Measurements from ENCODE around the gene GDPD3. TPM values are rescaled to one million over a fixed set of nuclear protein-coding genes. Genes with fewer than 3 reads are reported as not detected.

Gene GDPD3
- total RNA-seq, 2 donors from 2014 or later: 1.7 TPM; not detected in 1

DNA sequence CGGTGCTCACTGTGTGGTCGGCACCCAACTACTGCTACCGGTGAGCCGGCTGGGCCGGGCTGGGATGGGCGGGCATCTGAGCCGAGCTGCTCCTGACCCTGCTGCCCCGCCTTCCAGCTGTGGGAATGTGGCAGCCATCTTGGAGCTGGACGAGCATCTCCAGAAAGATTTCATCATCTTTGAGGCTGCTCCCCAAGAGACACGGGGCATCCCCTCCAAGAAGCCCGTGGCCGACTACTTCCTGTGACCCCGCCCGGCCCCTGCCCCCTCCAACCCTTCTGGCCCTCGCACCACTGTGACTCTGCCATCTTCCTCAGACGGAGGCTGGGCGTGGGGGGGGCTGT, 28.5 kb downstream of the GDPD3 start:
- Histone ChIP-seq H3K27me3 (no peaks in the 10 kb centered on the region), H3K27ac (peak overlapping the region in 1 of 2 donors; percentile 61), H3K9me3 (no peaks in the 10 kb centered on the region), H3K4me3 (no peak overlapping the region), H3K36me3 (peaks cover 54% of the 10 kb centered on the region), H3K4me1 (peaks cover 0 to 11% of the 10 kb centered on the region in 2 donors)
- TF ChIP-seq, protein P1, sequence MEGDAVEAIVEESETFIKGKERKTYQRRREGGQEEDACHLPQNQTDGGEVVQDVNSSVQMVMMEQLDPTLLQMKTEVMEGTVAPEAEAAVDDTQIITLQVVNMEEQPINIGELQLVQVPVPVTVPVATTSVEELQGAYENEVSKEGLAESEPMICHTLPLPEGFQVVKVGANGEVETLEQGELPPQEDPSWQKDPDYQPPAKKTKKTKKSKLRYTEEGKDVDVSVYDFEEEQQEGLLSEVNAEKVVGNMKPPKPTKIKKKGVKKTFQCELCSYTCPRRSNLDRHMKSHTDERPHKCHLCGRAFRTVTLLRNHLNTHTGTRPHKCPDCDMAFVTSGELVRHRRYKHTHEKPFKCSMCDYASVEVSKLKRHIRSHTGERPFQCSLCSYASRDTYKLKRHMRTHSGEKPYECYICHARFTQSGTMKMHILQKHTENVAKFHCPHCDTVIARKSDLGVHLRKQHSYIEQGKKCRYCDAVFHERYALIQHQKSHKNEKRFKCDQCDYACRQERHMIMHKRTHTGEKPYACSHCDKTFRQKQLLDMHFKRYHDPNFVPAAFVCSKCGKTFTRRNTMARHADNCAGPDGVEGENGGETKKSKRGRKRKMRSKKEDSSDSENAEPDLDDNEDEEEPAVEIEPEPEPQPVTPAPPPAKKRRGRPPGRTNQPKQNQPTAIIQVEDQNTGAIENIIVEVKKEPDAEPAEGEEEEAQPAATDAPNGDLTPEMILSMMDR (IDR thresholded peaks at IDR 0.05): no peak
- DNase-seq (ENCODE audit: low spot score): no peak

DNA sequence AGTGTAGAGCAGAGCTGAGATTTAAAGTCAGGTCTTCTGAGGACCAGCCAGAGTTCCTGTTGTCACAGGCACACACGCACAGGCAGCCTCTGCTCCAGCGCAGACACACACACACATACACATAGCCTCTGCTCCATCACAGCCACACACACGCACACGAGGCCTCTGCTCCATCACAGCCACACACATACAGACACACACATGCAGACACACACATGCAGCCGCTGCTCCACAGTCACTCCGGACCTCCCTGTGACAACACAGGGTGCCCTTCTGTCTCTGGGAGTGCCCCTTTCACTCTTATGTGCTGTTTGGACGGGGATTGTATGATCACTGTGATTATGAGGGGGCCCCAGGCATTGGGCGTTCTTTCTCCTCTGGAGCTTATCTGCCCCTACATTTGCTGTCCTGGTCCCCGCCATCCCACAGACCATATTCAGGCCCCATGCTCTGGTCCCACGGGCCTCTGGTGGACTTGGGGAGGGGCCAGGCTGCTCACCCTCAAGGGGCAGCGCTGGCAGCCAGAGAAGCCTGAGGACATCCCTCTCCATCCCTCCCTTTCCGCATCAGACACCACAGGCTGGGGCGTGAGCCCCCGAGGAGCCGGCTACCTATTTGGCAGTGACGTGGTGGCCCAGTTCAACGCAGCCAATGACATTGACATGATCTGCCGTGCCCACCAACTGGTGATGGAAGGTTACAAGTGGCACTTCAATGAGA, 29.1 kb downstream of the GDPD3 start:
- no peaks in the 10 kb centered on the region for H3K27me3 ChIP-seq
- peaks cover 59% of the 10 kb centered on the region for H3K36me3 ChIP-seq
- TF ChIP-seq, protein P1 (IDR thresholded peaks at IDR 0.05): no peak
- H3K4me1 ChIP-seq: peaks cover 0 to 11% of the 10 kb centered on the region in 2 donors
- no peak for DNase-seq (ENCODE audit: low spot score)
- no peak overlapping the region for H3K4me3 ChIP-seq
- no peaks in the 10 kb centered on the region for H3K9me3 ChIP-seq
- H3K27ac ChIP-seq: peak overlapping the region in 1 of 2 donors; percentile 61

DNA sequence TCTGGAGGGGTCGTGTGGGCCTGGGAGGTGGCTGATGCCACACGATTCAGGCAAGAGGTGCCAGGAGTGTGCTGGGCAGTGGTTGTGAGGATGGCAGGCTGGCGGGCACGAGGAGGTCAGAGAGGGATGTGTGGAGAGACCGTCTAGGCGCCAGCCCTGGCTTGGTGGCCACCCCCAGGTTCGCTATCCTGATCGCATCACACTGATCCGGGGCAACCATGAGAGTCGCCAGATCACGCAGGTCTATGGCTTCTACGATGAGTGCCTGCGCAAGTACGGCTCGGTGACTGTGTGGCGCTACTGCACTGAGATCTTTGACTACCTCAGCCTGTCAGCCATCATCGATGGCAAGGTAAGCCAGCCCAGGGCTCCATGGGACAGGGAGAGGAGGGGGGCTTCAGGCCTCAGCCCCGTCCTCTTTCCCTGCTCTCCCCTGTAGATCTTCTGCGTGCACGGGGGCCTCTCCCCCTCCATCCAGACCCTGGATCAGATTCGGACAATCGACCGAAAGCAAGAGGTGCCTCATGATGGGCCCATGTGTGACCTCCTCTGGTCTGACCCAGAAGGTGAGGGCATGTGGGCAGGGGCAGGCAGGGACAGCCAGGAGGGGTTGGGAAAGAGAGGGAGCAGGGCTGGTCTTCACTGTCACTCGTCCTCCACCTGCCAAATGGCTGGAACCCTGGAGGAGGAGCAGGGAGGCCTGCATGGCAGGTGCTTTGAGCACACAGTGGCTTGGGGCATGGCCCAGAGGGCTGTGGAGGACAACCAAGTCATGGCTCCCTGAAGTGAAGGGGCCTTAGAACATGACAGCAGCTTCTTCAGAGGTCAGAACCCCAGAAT, 29.9 kb downstream of the GDPD3 start:
- no peak overlapping the region for H3K4me3 ChIP-seq
- H3K4me1 ChIP-seq: peaks cover 0 to 15% of the 10 kb centered on the region in 2 donors
- DNase-seq (ENCODE audit: low spot score): no peak
- TF ChIP-seq, protein P1 (IDR thresholded peaks at IDR 0.05): no peak
- no peaks in the 10 kb centered on the region for H3K27me3 ChIP-seq
- H3K36me3 ChIP-seq: peaks cover 63% of the 10 kb centered on the region
- no peak overlapping the region for H3K27ac ChIP-seq
- H3K9me3 ChIP-seq: no peaks in the 10 kb centered on the region

DNA sequence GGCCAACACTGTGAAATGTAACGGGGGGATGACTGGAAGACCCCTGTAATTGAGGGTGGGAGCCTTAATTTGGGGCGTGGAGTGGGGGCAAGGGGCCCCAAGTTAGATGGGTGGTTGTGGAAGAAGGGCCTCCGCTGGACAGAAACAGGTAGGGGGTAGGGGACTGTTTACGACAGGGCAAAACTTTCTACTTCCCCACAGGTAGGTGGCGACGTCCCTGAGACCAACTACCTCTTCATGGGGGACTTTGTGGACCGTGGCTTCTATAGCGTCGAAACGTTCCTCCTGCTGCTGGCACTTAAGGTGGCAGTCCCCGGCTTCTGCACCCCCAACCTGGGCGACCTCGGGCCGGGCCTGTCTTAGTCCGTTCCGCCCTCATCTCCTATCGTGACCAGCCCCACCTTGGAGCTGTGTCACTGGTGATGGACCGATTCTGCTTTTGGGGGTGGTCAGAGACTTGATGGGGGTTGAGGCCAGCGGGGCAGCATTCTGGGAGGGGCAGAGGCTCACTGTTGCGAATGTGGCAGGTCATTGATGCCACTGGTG, 30.7 kb downstream of the GDPD3 start:
- TF ChIP-seq, protein P1 (IDR thresholded peaks at IDR 0.05): no peak
- no peak overlapping the region for H3K4me3 ChIP-seq
- peaks cover 63% of the 10 kb centered on the region for H3K36me3 ChIP-seq
- no peaks in the 10 kb centered on the region for H3K9me3 ChIP-seq
- no peak overlapping the region for H3K27ac ChIP-seq
- H3K27me3 ChIP-seq: no peaks in the 10 kb centered on the region
- peaks cover 0 to 23% of the 10 kb centered on the region in 2 donors for H3K4me1 ChIP-seq
- DNase-seq (ENCODE audit: low spot score): no peak

DNA sequence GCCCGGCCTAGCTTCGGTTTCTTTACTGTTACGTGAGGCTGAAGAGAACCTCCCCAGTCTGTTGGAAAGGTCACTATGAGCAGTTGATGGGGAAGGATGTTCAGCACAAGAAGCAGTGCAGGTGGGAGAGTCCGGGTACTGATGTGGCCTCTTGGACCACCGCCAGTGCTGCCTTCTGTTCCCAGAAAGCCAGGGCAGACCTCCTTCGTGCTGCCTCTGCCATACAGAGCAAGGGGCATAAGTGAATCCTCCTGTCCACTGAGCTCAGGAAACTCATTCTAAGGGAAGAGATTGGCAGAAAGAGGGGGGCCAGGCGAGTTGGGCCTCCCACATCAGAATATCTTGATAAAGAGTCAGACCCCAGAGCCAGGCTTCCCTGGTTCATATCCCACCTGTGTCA, 33.9 kb downstream of the GDPD3 start:
- H3K36me3 ChIP-seq: peaks cover 52% of the 10 kb centered on the region
- H3K27ac ChIP-seq: no peak overlapping the region

More for the DNA sequence above, 33.9 kb downstream of the GDPD3 start:
- no peak for DNase-seq (ENCODE audit: low spot score)
- H3K4me1 ChIP-seq: peaks cover 0 to 36% of the 10 kb centered on the region in 2 donors
- H3K27me3 ChIP-seq: no peaks in the 10 kb centered on the region
- TF ChIP-seq, protein P1 (IDR thresholded peaks at IDR 0.05): no peak
- no peaks in the 10 kb centered on the region for H3K9me3 ChIP-seq
- H3K4me3 ChIP-seq: no peak overlapping the region
